Measurements from ENCODE around the gene BSDC1. TPM values are rescaled to one million over a fixed set of nuclear protein-coding genes. Genes with fewer than 3 reads are reported as not detected.

BSDC1 gene
- total and polyA plus RNA-seq, 10 of the 15 experiments (the other 5 are each of a cell fraction or from before 2014, with no cell fraction given): 3.0 to 39.7 (median 22.8) TPM

GRCh38 chr1:32349211-32349708 lies 45.0 kb downstream of the BSDC1 start:
- ATAC-seq (no peak), FAIRE-seq (no peak), DNase-seq (ENCODE audit: low read depth, low spot score) (no peak)
- Histone ChIP-seq H3K9ac (ENCODE audit: control insufficient read depth, insufficient read depth, low read length) (no peak overlapping the region), H3K79me2 (ENCODE audit: control insufficient read depth, insufficient read depth, low read length) (no peaks in the 10 kb centered on the region; the same call in 1 of the 2 replicates), H3K4me3 (no peak overlapping the region), H3K36me3 (ENCODE audit: control insufficient read depth in 2 of 2, insufficient read depth in 2 of 2, low read length in 1 of 2) (no peaks in the 10 kb centered on the region), H3K27me3 (replicated peaks in 1 of 2; ENCODE audit: control insufficient read depth in 2 of 2, insufficient read depth in 2 of 2, low read length in 1 of 2) (no peaks in the 10 kb centered on the region), H3K4me1 (ENCODE audit: control insufficient read depth, insufficient read depth, low read length) (peaks cover 18% of the 10 kb centered on the region), H4K20me1 (ENCODE audit: control insufficient read depth, insufficient read depth) (no peaks in the 10 kb centered on the region), H3K27ac (ENCODE audit: control insufficient read depth, insufficient read depth) (no peak overlapping the region), H3K9me3 (replicated peaks; ENCODE audit: control insufficient read depth, insufficient read depth, low read length) (no peaks in the 10 kb centered on the region), H3K4me2 (ENCODE audit: control insufficient read depth, insufficient read depth) (no peak overlapping the region), H2AFZ (ENCODE audit: control insufficient read depth, low read depth, low read length) (no peak overlapping the region)
- intact Hi-C loops (cut with micrococcal nuclease; ENCODE audit: unreplicated experiment): no loop called here
- BruUV-seq (replicated peaks): no TSS peak
- ChIA-PET CTCF (interaction anchor here (0.9 kb wide), 1 partner anchor 13 kb away, joined by 3 read pairs; the partner anchor contains the start of gene MARCKSL1), POLR2A (no interaction called here), RAD21 (ENCODE audit: unreplicated experiment) (no interaction called here), SMC1A (ENCODE audit: uncharacterized antibody, unreplicated experiment) (no interaction called here)
- WGBS (ENCODE audit: insufficient coverage, insufficient replicate concordance, low lambda C conversion rate, missing lambda C conversion rate): 68% methylated on average over 8 of the region's 8 CpGs
- in situ Hi-C loops (cut with MboI): no loop called here
- TF ChIP-seq BCL3 (IDR thresholded peaks at IDR 0.05; ENCODE audit: borderline replicate concordance, insufficient read depth, low read depth, low read length, poor library complexity, severe bottlenecking) (no peak), ZNF207 (IDR thresholded peaks at IDR 0.05; ENCODE audit: borderline replicate concordance) (no peak), STAT3 (IDR thresholded peaks at IDR 0.05; ENCODE audit: low read depth, low read length) (no peak), MEF2A (IDR thresholded peaks at IDR 0.05; ENCODE audit: insufficient read depth, low read depth, low read length) (no peak), IKZF2 (IDR thresholded peaks at IDR 0.05) (no peak), CBFB (IDR thresholded peaks at IDR 0.05; ENCODE audit: low read depth) (no peak), ZBTB11 (CRISPR knock-in tag; IDR thresholded peaks at IDR 0.05) (no peak), USF1 (IDR thresholded peaks at IDR 0.05; ENCODE audit: borderline replicate concordance, extremely low read length, insufficient read depth, low read depth, low read length) (no peak), HDAC6 (IDR thresholded peaks at IDR 0.05; ENCODE audit: unreplicated experiment) (no peak)
- TF ChIP-seq, protein P1, sequence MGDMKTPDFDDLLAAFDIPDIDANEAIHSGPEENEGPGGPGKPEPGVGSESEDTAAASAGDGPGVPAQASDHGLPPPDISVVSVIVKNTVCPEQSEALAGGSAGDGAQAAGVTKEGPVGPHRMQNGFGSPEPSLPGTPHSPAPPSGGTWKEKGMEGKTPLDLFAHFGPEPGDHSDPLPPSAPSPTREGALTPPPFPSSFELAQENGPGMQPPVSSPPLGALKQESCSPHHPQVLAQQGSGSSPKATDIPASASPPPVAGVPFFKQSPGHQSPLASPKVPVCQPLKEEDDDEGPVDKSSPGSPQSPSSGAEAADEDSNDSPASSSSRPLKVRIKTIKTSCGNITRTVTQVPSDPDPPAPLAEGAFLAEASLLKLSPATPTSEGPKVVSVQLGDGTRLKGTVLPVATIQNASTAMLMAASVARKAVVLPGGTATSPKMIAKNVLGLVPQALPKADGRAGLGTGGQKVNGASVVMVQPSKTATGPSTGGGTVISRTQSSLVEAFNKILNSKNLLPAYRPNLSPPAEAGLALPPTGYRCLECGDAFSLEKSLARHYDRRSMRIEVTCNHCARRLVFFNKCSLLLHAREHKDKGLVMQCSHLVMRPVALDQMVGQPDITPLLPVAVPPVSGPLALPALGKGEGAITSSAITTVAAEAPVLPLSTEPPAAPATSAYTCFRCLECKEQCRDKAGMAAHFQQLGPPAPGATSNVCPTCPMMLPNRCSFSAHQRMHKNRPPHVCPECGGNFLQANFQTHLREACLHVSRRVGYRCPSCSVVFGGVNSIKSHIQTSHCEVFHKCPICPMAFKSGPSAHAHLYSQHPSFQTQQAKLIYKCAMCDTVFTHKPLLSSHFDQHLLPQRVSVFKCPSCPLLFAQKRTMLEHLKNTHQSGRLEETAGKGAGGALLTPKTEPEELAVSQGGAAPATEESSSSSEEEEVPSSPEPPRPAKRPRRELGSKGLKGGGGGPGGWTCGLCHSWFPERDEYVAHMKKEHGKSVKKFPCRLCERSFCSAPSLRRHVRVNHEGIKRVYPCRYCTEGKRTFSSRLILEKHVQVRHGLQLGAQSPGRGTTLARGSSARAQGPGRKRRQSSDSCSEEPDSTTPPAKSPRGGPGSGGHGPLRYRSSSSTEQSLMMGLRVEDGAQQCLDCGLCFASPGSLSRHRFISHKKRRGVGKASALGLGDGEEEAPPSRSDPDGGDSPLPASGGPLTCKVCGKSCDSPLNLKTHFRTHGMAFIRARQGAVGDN (IDR thresholded peaks at IDR 0.05): no peak
- TF ChIP-seq, protein P2, sequence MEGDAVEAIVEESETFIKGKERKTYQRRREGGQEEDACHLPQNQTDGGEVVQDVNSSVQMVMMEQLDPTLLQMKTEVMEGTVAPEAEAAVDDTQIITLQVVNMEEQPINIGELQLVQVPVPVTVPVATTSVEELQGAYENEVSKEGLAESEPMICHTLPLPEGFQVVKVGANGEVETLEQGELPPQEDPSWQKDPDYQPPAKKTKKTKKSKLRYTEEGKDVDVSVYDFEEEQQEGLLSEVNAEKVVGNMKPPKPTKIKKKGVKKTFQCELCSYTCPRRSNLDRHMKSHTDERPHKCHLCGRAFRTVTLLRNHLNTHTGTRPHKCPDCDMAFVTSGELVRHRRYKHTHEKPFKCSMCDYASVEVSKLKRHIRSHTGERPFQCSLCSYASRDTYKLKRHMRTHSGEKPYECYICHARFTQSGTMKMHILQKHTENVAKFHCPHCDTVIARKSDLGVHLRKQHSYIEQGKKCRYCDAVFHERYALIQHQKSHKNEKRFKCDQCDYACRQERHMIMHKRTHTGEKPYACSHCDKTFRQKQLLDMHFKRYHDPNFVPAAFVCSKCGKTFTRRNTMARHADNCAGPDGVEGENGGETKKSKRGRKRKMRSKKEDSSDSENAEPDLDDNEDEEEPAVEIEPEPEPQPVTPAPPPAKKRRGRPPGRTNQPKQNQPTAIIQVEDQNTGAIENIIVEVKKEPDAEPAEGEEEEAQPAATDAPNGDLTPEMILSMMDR (IDR thresholded peaks at IDR 0.05 in 2 of 3, conservative IDR thresholded peaks at IDR 0.05 in 1 of 3; ENCODE audit: control insufficient read depth in 2 of 3, extremely low read depth in 1 of 3, insufficient read depth in 1 of 3, low read depth in 3 of 3, low read length in 3 of 3): no peak

Measured in GM12878 (cell line).